NT2/D1 (cell line): ENCODE data around the gene AIP.

Source experiments
- SUZ12 ChIP-seq: IDR thresholded peaks from 2 replicates; pipeline ENCODE4 v1.6.1; 2011; ENCODE audit not compliant: insufficient read length, insufficient read depth; ENCODE audit errors: extremely low read depth
- ZNF274 ChIP-seq: IDR thresholded peaks from 2 replicates; pipeline ENCODE4 v1.6.1; 2011; ENCODE audit warnings: mild to moderate bottlenecking, low read depth, low read length

GRCh38 chr11:67534070-67534679, 51.3 kb downstream of the AIP start:
- TF ChIP-seq ZNF274 (no peak), SUZ12 (no peak)
